Measurements from ENCODE around the gene EPN3.

Gene EPN3

GRCh38 chr17:50593321-50593720, 60.8 kb downstream of the EPN3 start:
- no peak for DNase-seq

All from activated naive CD4-positive, alpha-beta T cell treated with anti-CD3 and anti-CD28 coated beads, Interleukin-2, amount 50 U/mL, for 16 hours (primary cell).